GM12891 (cell line): ENCODE results near the gene EYS.
"Not testable (repeated sequence)": the region's sequence is repeated elsewhere in the genome, so short reads cannot be mapped to it uniquely, and the experiment has no call there.

ENCODE experiments used
- PAX5 ChIP-seq: IDR thresholded peaks from 2 replicates; pipeline ENCODE4 v1.6.1; 2011; ENCODE audit warnings: low read length, moderate library complexity, mild to moderate bottlenecking; ENCODE audit not compliant: insufficient read depth, severe bottlenecking
- POLR2A ChIP-seq: IDR thresholded peaks from 2 replicates; pipeline ENCODE4 v1.6.1; 2011; ENCODE audit warnings: low read depth, low read length, control low read depth
- POLR2AphosphoS5 ChIP-seq: IDR thresholded peaks from 2 replicates; pipeline ENCODE4 v1.6.1; 2011; ENCODE audit warnings: low read depth, low read length, control low read depth
- POU2F2 ChIP-seq: IDR thresholded peaks from 2 replicates; pipeline ENCODE4 v1.6.1; 2011; ENCODE audit warnings: low read depth, mild to moderate bottlenecking, control low read depth, low read length, moderate library complexity
- SPI1 ChIP-seq: IDR thresholded peaks from 2 replicates; pipeline ENCODE4 v1.6.1; 2011; ENCODE audit warnings: low read depth, low read length, control low read depth
- TAF1 ChIP-seq: IDR thresholded peaks from 2 replicates; pipeline ENCODE4 v1.6.1; 2011; ENCODE audit warnings: low read depth, low read length, control low read depth

DNA sequence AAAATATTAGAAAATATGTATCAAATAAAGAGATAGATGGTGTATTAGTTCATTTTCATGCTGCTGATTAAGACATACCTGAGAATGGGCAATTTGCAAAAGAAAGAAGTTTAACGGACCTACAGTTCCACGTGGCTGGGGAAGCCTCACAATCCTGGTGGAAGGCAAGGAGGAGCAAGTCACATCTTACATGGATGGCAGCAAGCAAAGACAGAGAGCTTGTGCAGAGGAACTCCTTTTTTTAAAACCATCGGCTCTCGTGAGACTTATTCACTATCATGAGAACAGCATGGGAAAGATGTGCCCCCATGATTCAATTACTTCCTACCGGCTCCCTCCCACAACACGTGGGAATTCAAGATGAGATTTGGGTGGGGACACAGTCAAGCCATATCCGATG, 223.4 kb downstream of the EYS start:
- TF ChIP-seq POLR2A, POLR2AphosphoS5, TAF1, SPI1, PAX5, POU2F2: not testable (repeated sequence)
